BLaER1 treated with 17β-estradiol and CSF1 and Interleukin-3, amounts not matched to agents 10 nM and 100 nM (cell line): ENCODE measurements around the gene ZCCHC9.
A peak's percentile ranks its signal among the peaks of the same experiment; 100 is the strongest.
"Not testable (repeated sequence)": the region's sequence is repeated elsewhere in the genome, so short reads cannot be mapped to it uniquely, and the experiment has no call there.

ENCODE experiments used
- H3K27ac ChIP-seq, 11 experiments: shearing (Covaris generic); formaldehyde crosslinking; 2 replicates each; pipeline ENCODE4 v1.8.1; 2022
- H3K27me3 ChIP-seq, 11 experiments: shearing (Covaris generic); formaldehyde crosslinking; 2 replicates each; pipeline ENCODE4 v1.8.1; 2022
- H3K36me3 ChIP-seq, 11 experiments: shearing (Covaris generic); formaldehyde crosslinking; 2 replicates each; pipeline ENCODE4 v1.8.1; 2022
- H3K4me1 ChIP-seq, 10 experiments: shearing (Covaris generic); formaldehyde crosslinking; 2 replicates each; pipeline ENCODE4 v1.8.1; 2022
- H3K4me2 ChIP-seq, 11 experiments: shearing (Covaris generic); formaldehyde crosslinking; 2 replicates each; pipeline ENCODE4 v1.8.1; 2022
- H3K4me3 ChIP-seq, 10 experiments: shearing (Covaris generic); formaldehyde crosslinking; 2 replicates each; pipeline ENCODE4 v1.8.1; 2022
- H3K9ac ChIP-seq, 11 experiments: shearing (Covaris generic); formaldehyde crosslinking; 2 replicates each; pipeline ENCODE4 v1.8.1; 2022
- H3K9me3 ChIP-seq, 11 experiments: shearing (Covaris generic); formaldehyde crosslinking; replicated peaks in 1 of 11; 2 replicates each; pipeline ENCODE4 v1.8.1; 2022
- H4K20me1 ChIP-seq, 11 experiments: shearing (Covaris generic); formaldehyde crosslinking; 2 replicates each; pipeline ENCODE4 v1.8.1; 2022
- Cebpa-rat ChIP-seq, 11 experiments: shearing (Covaris generic); IDR thresholded peaks; 2 replicates each; pipeline ENCODE4 v1.8.1; 2022

ZCCHC9 gene

DNA sequence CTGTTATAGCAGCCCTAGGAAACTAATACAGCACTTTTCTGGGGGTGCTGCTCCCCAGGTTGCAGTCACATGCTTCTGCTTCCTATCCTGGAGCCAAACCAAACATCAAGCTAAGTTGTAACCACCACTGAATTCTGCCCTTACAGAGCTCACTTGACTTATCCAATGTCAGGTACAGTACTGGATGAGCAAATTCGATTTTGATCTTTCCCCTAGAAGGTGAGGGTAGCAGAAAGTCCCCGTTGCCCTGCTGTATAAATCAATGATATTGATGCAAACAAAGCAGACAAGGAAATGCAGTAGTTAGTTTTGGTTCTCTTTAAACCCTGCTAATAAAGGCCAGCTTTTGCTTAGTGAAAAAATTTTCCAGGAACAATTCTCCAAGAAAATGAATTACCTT lies 36.4 kb downstream of the ZCCHC9 start:
- Histone ChIP-seq H3K4me3 (no peak overlapping the region), H3K27ac (no peak overlapping the region), H3K9ac (no peak overlapping the region), H3K36me3 (no peaks in the 10 kb centered on the region; a peak in 1 of 22 replicates), H3K4me2 (no peak overlapping the region), H4K20me1 (no peaks in the 10 kb centered on the region), H3K27me3 (no peaks in the 10 kb centered on the region), H3K9me3 (peaks cover 18 to 31% (median 23%) of the 10 kb centered on the region in 11 experiments), H3K4me1 (no peaks in the 10 kb centered on the region)
- no peak for TF ChIP-seq Cebpa-rat (IDR thresholded peaks at IDR 0.05)

DNA sequence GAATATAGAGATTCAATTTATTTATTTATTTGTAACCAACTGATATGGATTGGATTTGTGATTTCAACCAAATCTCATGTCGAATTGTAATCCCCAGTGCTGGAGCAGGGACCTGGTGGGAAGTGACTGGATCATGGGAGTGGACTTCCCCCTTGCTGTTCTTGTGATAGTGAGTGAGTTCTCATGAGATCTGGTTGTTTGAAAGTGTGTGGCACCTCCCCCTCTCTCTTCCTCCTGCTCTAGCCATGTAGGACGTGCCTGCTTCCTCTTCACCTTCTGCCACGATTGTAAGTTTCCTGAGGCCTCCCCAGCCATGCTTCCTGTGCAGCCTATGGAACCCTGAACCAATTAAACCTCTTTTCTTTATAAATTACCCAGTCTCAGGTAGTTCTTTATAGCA lies 36.8 kb downstream of the ZCCHC9 start:
- H3K27me3 ChIP-seq, H3K36me3 ChIP-seq, H3K27ac ChIP-seq, H3K4me1 ChIP-seq, H4K20me1 ChIP-seq, H3K4me3 ChIP-seq, H3K4me2 ChIP-seq, H3K9ac ChIP-seq: not testable (repeated sequence)
- H3K9me3 ChIP-seq = peaks cover 18 to 31% (median 23%) of the 10 kb centered on the region in 11 experiments

DNA sequence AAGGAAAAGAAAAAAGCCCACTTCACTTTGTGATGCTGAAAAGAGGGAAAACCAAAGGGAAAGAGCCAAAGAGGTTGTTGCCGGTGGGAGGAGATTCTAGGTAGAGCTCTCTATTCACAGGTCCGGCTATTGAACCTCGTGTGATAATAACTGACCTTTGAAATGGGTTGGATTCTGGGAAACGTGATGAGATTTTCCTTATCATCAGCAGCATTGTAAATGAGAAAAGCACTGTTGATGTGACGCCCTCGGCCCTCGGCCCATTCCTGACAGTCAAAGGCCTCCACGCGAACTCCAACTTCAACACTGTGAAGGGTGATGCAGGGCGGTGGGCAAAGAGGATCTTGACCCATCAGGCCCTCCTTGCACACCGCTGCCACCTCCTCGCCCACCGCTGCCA lies 43.3 kb downstream of the ZCCHC9 start:
- no peaks in the 10 kb centered on the region for H3K9me3 ChIP-seq
- H3K4me3 ChIP-seq = no peak overlapping the region
- H3K9ac ChIP-seq = no peak overlapping the region
- H3K36me3 ChIP-seq = no peaks in the 10 kb centered on the region
- no peaks in the 10 kb centered on the region for H3K27me3 ChIP-seq
- no peak overlapping the region for H3K4me2 ChIP-seq
- no peak for TF ChIP-seq Cebpa-rat (IDR thresholded peaks at IDR 0.05)
- H3K4me1 ChIP-seq = no peaks in the 10 kb centered on the region
- no peaks in the 10 kb centered on the region for H4K20me1 ChIP-seq
- no peak overlapping the region for H3K27ac ChIP-seq

DNA sequence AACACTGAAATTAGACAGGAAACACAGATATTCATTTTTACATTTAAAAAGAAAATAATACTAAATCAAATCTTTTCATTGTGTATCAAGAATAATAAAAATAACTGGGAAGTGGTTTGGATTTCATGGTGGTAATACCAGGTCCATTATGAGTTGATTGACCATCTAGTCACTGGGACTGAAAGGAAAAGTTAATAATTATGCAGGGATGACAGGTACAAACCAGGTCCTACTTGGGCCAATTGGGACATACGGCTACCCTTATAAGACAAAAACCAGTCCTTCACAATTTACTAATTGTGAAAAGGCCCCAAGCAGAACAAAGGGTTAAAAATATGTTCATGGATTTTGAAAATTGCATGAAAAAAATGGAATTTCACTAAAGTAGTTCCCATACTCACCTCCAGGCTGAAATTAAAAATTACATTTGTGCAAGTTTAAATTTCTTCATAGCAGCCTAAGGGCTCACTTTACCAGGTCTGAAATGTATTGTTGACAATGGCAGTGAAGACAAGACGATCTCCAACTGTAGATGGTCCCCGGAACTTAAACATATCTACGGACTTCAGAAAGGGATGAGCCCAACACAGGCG lies 44.1 kb downstream of the ZCCHC9 start:
- no peaks in the 10 kb centered on the region for H3K4me1 ChIP-seq
- H3K4me2 ChIP-seq = no peak overlapping the region
- H3K9ac ChIP-seq = no peak overlapping the region
- H3K9me3 ChIP-seq = no peaks in the 10 kb centered on the region
- no peak for TF ChIP-seq Cebpa-rat (IDR thresholded peaks at IDR 0.05)
- no peaks in the 10 kb centered on the region for H3K36me3 ChIP-seq
- no peak overlapping the region for H3K4me3 ChIP-seq
- H4K20me1 ChIP-seq = no peaks in the 10 kb centered on the region
- no peak overlapping the region for H3K27ac ChIP-seq
- H3K27me3 ChIP-seq = no peaks in the 10 kb centered on the region

DNA sequence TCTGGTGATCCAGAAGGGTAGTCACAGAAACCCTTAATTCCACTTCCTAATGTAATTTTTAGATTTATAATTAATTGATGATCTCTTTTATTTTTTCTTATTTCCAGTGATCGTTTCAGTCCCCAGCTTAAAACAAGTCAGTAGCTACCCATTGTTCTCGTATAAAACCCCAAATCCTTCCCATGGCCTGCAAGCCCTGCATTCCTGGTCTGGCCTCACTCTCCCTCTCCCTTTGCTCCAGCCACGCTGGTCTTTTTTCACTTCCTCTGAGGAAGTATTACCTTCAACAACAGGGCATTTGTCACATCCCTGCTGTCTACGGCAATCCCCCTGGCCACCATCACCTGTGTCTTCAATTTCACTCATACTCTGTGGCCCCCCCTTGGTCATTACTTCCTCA lies 47.8 kb downstream of the ZCCHC9 start:
- H3K9ac ChIP-seq = no peak overlapping the region
- H3K36me3 ChIP-seq = no peaks in the 10 kb centered on the region
- no peaks in the 10 kb centered on the region for H3K4me1 ChIP-seq
- no peak overlapping the region for H3K4me3 ChIP-seq
- no peaks in the 10 kb centered on the region for H3K27me3 ChIP-seq
- H3K4me2 ChIP-seq = no peak overlapping the region
- H3K27ac ChIP-seq = no peak overlapping the region
- no peaks in the 10 kb centered on the region for H3K9me3 ChIP-seq
- no peak for TF ChIP-seq Cebpa-rat (IDR thresholded peaks at IDR 0.05)
- no peaks in the 10 kb centered on the region for H4K20me1 ChIP-seq

DNA sequence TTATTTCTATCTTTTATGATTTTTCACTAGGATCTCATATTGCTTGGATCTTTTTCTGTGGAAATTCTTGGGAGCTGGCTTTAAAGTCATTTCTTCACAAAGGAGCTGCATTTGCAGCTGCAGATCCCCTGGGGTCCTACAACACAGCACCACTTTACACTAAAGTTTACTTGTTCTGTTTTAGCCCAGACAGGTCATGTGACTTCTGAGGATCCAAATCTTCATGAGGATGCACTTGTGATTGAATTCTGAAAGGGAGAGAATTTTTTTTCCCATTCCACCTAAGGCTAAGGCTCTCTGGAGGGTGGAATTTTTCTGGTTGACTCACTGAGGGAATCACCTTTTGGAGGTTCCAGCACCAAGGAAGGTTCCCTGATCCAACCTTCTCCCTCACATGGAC lies 49.1 kb downstream of the ZCCHC9 start:
- Histone ChIP-seq H3K4me1 (no peaks in the 10 kb centered on the region), H3K9me3 (no peaks in the 10 kb centered on the region), H3K36me3 (no peaks in the 10 kb centered on the region), H3K4me3 (no peak overlapping the region), H3K27me3 (no peaks in the 10 kb centered on the region), H3K9ac (no peak overlapping the region), H4K20me1 (no peaks in the 10 kb centered on the region), H3K27ac (no peak overlapping the region), H3K4me2 (no peak overlapping the region)
- TF ChIP-seq Cebpa-rat (IDR thresholded peaks at IDR 0.05) = no peak

DNA sequence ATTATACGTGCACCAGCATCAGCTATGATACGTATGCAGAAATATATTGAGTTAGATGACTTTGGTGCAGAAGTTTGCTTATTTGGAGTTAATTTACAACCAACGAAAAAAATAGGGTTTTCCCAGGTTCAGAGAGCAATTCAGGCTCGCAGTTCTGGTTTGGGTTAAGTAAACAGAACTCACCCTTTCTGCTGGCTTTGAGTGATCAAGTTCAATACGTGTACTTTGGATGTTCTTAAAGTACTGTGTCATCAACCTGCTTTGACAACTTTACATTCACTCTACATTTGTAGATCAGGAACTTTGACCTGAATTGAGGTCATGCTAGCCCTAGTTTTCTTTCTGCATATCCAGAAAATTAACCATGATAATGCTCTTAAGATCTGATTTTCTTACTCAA lies 51.8 kb downstream of the ZCCHC9 start:
- no peak overlapping the region for H3K4me3 ChIP-seq
- no peaks in the 10 kb centered on the region for H3K4me1 ChIP-seq
- TF ChIP-seq Cebpa-rat (IDR thresholded peaks at IDR 0.05) = no peak
- H3K27ac ChIP-seq = no peak overlapping the region
- no peak overlapping the region for H3K4me2 ChIP-seq
- H3K9me3 ChIP-seq = no peaks in the 10 kb centered on the region
- H3K36me3 ChIP-seq = no peaks in the 10 kb centered on the region
- no peaks in the 10 kb centered on the region for H4K20me1 ChIP-seq
- no peak overlapping the region for H3K9ac ChIP-seq
- H3K27me3 ChIP-seq = no peaks in the 10 kb centered on the region

DNA sequence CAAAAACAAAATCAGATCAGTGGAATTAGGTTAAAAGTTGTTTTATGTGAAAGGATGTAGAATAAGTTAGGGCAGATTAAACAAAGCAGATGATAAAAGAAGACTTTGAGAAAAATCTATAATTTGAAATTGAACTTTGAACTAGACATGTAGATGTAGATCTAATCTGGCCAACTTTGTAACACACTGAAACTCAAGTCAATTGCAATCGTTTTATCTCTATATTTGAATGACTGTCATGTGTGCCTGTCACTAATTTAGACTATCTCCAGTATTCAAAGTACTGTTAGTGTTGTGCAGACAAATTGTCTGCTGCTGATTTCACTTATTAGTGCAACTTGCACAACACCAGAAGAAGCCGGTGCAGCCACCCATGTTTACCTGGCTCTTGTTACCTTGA lies 52.7 kb downstream of the ZCCHC9 start:
- no peak for TF ChIP-seq Cebpa-rat (IDR thresholded peaks at IDR 0.05)
- H3K27me3 ChIP-seq = no peaks in the 10 kb centered on the region
- H3K9me3 ChIP-seq = no peaks in the 10 kb centered on the region
- no peak overlapping the region for H3K27ac ChIP-seq
- H3K4me1 ChIP-seq = peaks cover 0 to 4% (median 2%) of the 10 kb centered on the region in 10 experiments; a peak in 7 of 20 replicates
- H3K36me3 ChIP-seq = no peaks in the 10 kb centered on the region
- no peak overlapping the region for H3K4me2 ChIP-seq
- H3K9ac ChIP-seq = no peak overlapping the region
- no peaks in the 10 kb centered on the region for H4K20me1 ChIP-seq
- H3K4me3 ChIP-seq = no peak overlapping the region

DNA sequence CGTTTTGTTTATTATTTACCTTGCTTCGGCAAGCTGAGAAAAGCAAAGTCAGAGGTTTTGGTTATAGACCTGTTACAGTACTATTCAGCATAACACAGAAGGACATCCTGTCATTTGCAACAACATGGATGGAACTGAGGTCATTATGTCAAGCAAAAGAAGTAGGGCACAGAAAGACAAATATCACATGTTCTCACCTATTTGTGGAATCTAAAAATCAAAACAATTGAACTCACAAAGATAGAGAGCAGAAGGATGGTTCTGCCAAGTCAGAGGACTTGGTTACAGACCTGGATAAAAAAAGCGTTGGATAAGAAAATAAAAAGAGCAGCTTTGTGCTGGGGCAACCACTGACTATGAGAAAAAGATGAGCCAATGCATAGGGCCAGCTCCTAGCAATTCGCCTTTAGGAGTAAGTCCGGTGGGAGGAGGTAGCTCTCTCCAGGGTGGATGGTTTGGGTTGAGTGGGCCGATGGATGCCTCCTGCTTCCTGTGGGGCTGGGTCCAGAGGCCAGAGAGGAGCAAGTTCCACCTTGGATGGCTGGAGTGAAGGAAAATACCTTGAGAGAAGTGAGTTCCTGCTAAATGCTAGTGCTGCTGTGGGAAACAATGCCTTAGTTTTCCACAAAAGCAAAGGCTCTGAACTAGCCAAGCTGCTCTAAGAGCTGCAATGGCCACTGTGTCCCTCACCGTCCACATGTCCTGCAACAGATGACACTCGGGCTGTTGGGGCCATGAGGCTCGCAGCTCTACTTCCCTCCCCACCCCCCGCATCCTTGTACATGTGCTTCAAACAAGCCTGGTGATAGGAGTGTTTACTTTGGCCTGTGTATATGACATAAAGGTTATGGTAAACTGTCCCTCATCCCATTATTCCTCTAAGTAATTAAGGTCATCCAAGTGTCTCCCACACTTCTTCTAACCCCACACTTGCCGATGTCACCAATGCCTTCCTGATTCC lies 54.2 kb downstream of the ZCCHC9 start:
- no peaks in the 10 kb centered on the region for H3K27me3 ChIP-seq
- TF ChIP-seq Cebpa-rat (IDR thresholded peaks at IDR 0.05) = no peak
- H3K4me3 ChIP-seq = no peak overlapping the region
- no peaks in the 10 kb centered on the region for H4K20me1 ChIP-seq
- no peaks in the 10 kb centered on the region for H3K9me3 ChIP-seq
- no peak overlapping the region for H3K27ac ChIP-seq
- no peak overlapping the region for H3K9ac ChIP-seq
- no peaks in the 10 kb centered on the region for H3K36me3 ChIP-seq
- H3K4me2 ChIP-seq = no peak overlapping the region
- H3K4me1 ChIP-seq = peaks cover 0 to 7% (median 5%) of the 10 kb centered on the region in 10 experiments; a peak in 7 of 20 replicates

DNA sequence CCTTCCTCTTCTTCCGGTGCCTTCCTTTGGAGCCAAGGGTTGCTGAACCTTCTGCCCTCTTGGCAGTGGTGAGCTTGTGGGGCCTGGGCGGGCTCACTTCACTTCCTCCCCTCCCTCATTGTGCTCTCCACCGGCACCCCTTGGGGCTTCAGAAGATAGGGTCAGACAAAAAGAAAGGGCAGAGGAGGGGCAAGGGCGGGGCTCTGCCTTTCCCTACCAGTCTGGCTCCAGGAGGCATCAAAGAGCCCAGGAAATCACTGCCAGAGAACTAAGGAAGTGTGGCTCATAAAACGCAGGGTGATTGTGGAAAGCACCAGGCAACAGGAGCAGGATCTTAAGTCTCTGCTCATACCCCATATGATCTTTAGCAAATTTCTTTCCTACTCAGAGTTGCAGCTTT lies 57.7 kb downstream of the ZCCHC9 start:
- Histone ChIP-seq H3K9me3 (no peaks in the 10 kb centered on the region), H3K4me3 (no peak overlapping the region), H4K20me1 (no peaks in the 10 kb centered on the region), H3K4me1 (peaks cover 0 to 10% (median 5%) of the 10 kb centered on the region in 10 experiments; a peak in 8 of 20 replicates), H3K4me2 (peak overlapping the region in 5 of 11 experiments; percentile 15 to 49 (median 30); a peak in 6 of 22 replicates), H3K27ac (no peak overlapping the region), H3K27me3 (no peaks in the 10 kb centered on the region), H3K9ac (no peak overlapping the region), H3K36me3 (no peaks in the 10 kb centered on the region)
- no peak for TF ChIP-seq Cebpa-rat (IDR thresholded peaks at IDR 0.05)
